ENCODE data around the gene SLC6A18. TPM values are rescaled to one million over a fixed set of nuclear protein-coding genes. Genes with fewer than 3 reads are reported as not detected.
A peak's percentile ranks its signal among the peaks of the same experiment; 100 is the strongest.

The SLC6A18 gene
- total and polyA plus RNA-seq, 9 of the 15 experiments (the other 6 are each of a cell fraction or from before 2014, with no cell fraction given): not detected

DNA sequence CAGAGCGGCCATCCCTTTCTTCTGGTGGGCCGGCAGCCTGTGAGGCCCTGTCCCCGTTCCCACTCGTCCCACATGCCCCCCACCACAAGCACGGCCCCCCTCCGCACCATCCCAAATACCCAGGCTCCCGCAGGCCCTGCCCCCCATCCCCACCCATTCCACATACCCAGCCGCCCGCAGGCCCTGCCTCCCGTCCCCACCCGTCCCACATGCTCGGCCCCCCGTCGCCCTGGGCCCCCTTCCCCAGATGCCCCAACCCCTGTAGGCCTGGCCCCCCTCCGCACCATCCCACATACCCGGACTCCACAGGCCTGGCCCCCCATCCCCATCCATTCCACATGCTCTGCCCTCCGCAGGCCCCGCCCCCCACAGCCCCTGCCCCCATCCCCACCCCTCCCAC is 12.3 kb upstream of the SLC6A18 start:
- CTCF ChIA-PET (ENCODE audit: low intra/inter-chr PET ratio): no interaction called here
- Histone ChIP-seq H3K27me3 (ENCODE audit: control insufficient read depth in 2 of 2, insufficient read depth in 2 of 2, low read length in 2 of 2) (peaks cover 6 to 64% of the 10 kb centered on the region in 2 experiments; a peak in 4 of 5 replicates), H3K9me3 (replicated peaks; ENCODE audit: control insufficient read depth, insufficient read depth, low read depth, low read length) (no peaks in the 10 kb centered on the region; the same call in 1 of the 2 replicates), H4K20me1 (replicated peaks; ENCODE audit: control insufficient read depth, insufficient read depth, low read length) (peaks cover 6% of the 10 kb centered on the region; the same call in 1 of the 2 replicates), H3K36me3 (ENCODE audit: control insufficient read depth, insufficient read depth, low read length) (no peaks in the 10 kb centered on the region), H3K79me2 (ENCODE audit: control insufficient read depth, insufficient read depth, low read length) (no peaks in the 10 kb centered on the region), H3K4me1 (replicated peaks in 1 of 2; ENCODE audit: control insufficient read depth in 2 of 2, insufficient read depth in 2 of 2, low read length in 2 of 2) (peaks cover 0 to 56% of the 10 kb centered on the region in 2 experiments; a peak in 1 of 5 replicates), H3K9ac (ENCODE audit: insufficient read depth in 1 of 2, low read depth in 2 of 2, low read length in 2 of 2) (no peak overlapping the region), H3K27ac (ENCODE audit: extremely low read depth, low read depth, low read length) (no peak overlapping the region), H2AFZ (ENCODE audit: low read depth, low read length) (no peak overlapping the region), H3K4me2 (ENCODE audit: insufficient read depth, low read length) (no peak overlapping the region), H3K4me3 (no peak overlapping the region), H3K9me1 (ENCODE audit: control insufficient read depth, insufficient read depth, low read length) (no peaks in the 10 kb centered on the region)
- DNase-seq (ENCODE audit: extremely low read depth in 1 of 4, low spot score in 3 of 4) (no peak), FAIRE-seq (no peak), ATAC-seq (no peak)
- no TSS peak for BruUV-seq (replicated peaks)
- 36% methylated on average over 8 of the region's 18 CpGs for WGBS (ENCODE audit: insufficient coverage, low coverage, missing lambda C conversion rate)
- in situ Hi-C loops (cut with MboI): no loop called here
- intact Hi-C loops (cut with micrococcal nuclease): no loop called here
- no peak for TF ChIP-seq DMBX1 (CRISPR knock-in tag; IDR thresholded peaks at IDR 0.05; ENCODE audit: borderline replicate concordance)
- POLR2A ChIA-PET: no interaction called here

DNA sequence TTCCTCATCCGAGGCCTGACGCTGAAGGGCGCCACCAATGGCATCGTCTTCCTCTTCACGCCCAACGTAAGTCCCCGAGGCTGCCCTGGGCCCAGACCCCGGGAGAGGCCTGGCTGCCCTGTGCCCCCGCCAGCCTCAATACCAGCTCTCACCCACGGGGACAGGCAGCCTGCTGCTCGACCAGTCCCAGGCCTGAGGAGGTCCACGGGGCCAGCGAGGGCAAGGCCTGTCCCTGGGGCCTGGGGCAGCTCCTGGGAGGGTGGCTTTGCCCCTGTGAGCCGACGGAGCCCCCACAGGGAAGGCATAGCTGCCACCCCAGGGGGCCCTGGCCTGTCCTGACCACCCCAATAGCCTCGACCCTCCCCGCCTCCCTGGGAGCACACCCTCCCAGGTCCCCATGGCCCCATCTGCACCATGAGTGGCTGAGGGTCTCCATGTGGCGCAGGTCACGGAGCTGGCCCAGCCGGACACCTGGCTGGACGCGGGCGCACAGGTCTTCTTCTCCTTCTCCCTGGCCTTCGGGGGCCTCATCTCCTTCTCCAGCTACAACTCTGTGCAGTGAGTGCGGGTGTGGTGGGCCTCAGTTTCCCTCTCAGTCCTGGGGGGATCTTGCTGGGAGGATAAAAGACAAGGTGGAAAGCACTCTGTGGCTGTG is 11.5 kb upstream of the SLC6A18 start:
- FAIRE-seq: no peak
- peak; percentile 41 for TF ChIP-seq POLR2G (IDR thresholded peaks at IDR 0.05; ENCODE audit: low read depth, low read length)
- TF ChIP-seq, protein P1, sequence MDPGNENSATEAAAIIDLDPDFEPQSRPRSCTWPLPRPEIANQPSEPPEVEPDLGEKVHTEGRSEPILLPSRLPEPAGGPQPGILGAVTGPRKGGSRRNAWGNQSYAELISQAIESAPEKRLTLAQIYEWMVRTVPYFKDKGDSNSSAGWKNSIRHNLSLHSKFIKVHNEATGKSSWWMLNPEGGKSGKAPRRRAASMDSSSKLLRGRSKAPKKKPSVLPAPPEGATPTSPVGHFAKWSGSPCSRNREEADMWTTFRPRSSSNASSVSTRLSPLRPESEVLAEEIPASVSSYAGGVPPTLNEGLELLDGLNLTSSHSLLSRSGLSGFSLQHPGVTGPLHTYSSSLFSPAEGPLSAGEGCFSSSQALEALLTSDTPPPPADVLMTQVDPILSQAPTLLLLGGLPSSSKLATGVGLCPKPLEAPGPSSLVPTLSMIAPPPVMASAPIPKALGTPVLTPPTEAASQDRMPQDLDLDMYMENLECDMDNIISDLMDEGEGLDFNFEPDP (CRISPR knock-in tag; IDR thresholded peaks at IDR 0.05): no peak
- TF ChIP-seq, protein P2, sequence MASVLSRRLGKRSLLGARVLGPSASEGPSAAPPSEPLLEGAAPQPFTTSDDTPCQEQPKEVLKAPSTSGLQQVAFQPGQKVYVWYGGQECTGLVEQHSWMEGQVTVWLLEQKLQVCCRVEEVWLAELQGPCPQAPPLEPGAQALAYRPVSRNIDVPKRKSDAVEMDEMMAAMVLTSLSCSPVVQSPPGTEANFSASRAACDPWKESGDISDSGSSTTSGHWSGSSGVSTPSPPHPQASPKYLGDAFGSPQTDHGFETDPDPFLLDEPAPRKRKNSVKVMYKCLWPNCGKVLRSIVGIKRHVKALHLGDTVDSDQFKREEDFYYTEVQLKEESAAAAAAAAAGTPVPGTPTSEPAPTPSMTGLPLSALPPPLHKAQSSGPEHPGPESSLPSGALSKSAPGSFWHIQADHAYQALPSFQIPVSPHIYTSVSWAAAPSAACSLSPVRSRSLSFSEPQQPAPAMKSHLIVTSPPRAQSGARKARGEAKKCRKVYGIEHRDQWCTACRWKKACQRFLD (CRISPR knock-in tag; IDR thresholded peaks at IDR 0.05): no peak
- TF ChIP-seq CSDE1 (IDR thresholded peaks at IDR 0.05): no peak
- Histone ChIP-seq H3K27ac (ENCODE audit: extremely low read depth, low read depth, low read length) (no peak overlapping the region), H3K9ac (ENCODE audit: insufficient read depth in 1 of 2, low read depth in 2 of 2, low read length in 2 of 2) (no peak overlapping the region), H3K36me3 (ENCODE audit: control insufficient read depth, insufficient read depth, low read length) (no peaks in the 10 kb centered on the region), H3K4me3 (no peak overlapping the region), H3K27me3 (ENCODE audit: control insufficient read depth in 2 of 2, insufficient read depth in 2 of 2, low read length in 2 of 2) (peaks cover 14 to 64% of the 10 kb centered on the region in 2 experiments), H3K9me3 (replicated peaks; ENCODE audit: control insufficient read depth, insufficient read depth, low read depth, low read length) (no peaks in the 10 kb centered on the region; the same call in 1 of the 2 replicates), H4K20me1 (replicated peaks; ENCODE audit: control insufficient read depth, insufficient read depth, low read length) (peaks cover 6% of the 10 kb centered on the region; the same call in 1 of the 2 replicates), H3K4me1 (replicated peaks in 1 of 2; ENCODE audit: control insufficient read depth in 2 of 2, insufficient read depth in 2 of 2, low read length in 2 of 2) (peaks cover 0 to 55% of the 10 kb centered on the region in 2 experiments; a peak in 1 of 5 replicates), H3K9me1 (ENCODE audit: control insufficient read depth, insufficient read depth, low read length) (no peaks in the 10 kb centered on the region), H2AFZ (ENCODE audit: low read depth, low read length) (no peak overlapping the region), H3K4me2 (ENCODE audit: insufficient read depth, low read length) (no peak overlapping the region), H3K79me2 (ENCODE audit: control insufficient read depth, insufficient read depth, low read length) (no peaks in the 10 kb centered on the region)
- ChIA-PET POLR2A (no interaction called here), CTCF (ENCODE audit: low intra/inter-chr PET ratio) (no interaction called here)
- ATAC-seq: no peak
- in situ Hi-C loops (cut with MboI) (no loop called here), intact Hi-C loops (cut with micrococcal nuclease) (no loop called here)
- no peak for DNase-seq (ENCODE audit: extremely low read depth in 1 of 4, low spot score in 3 of 4)
- WGBS (ENCODE audit: insufficient coverage, low coverage, missing lambda C conversion rate): 34% methylated on average over 23 of the region's 25 CpGs
- no TSS peak for BruUV-seq (replicated peaks)

Measured in K562 (cell line).